Pancreas (tissue), 10 donors: ENCODE measurements around the gene DBF4. TPM values are rescaled to one million over a fixed set of nuclear protein-coding genes. Genes with fewer than 3 reads are reported as not detected.
A peak's percentile ranks its signal among the peaks of the same experiment; 100 is the strongest.
"Not testable (repeated sequence)": the region's sequence is repeated elsewhere in the genome, so short reads cannot be mapped to it uniquely, and the experiment has no call there.

Experiments used
- ATAC-seq, 4 donors: fragments of 200-7000 bp; cut with Tn5 transposase; one replicate each; pipeline versions ENCODE4 v1.8.0 to v1.9.1; 2020; ENCODE audit warnings: mild to moderate bottlenecking in 4 of 4, moderate library complexity in 4 of 4
- DNase-seq, 6 donors: peaks; one replicate each; pipeline ENCODE4 v3.0.0-alpha.2; 2020
- FAIRE-seq: peaks from 2 replicates; lab custom pipeline; 2012; peaks lifted over from hg19 to GRCh38; lab: Jason Lieb, UNC
- H3K27ac ChIP-seq, 4 donors: fragments of 200-600 bp; sonication (generic); 1 replicate in 3 of 4; 2 replicates in 1 of 4; pipeline versions ENCODE4 v1.5.0 to v1.8.0; 2020
- H3K27me3 ChIP-seq, 4 donors: fragments of 200-600 bp; one replicate each; pipeline ENCODE4 v1.8.0; 2021
- H3K36me3 ChIP-seq, 3 donors: fragments of 200-600 bp; sonication (generic) in 1 of 3; one replicate each; pipeline versions ENCODE4 v1.5.0 to v1.8.0; 2020 to 2021
- H3K4me1 ChIP-seq, 3 donors: fragments of 200-600 bp; one replicate each; pipeline ENCODE4 v1.8.0; 2021
- H3K4me3 ChIP-seq, 4 donors: fragments of 200-600 bp; sonication (generic) in 2 of 4; one replicate each; pipeline versions ENCODE4 v1.5.0 to v1.8.0; 2020 to 2021
- H3K9me3 ChIP-seq, 4 donors: fragments of 200-600 bp; one replicate each; pipeline ENCODE4 v1.8.0; 2021
- CTCF ChIP-seq, 4 donors: fragments of 200-600 bp; sonication (generic) in 3 of 4; IDR thresholded peaks; one replicate each; pipeline versions ENCODE4 v1.5.0 to v1.8.0; 2021; ENCODE audit warnings: antibody characterized with exemption in 4 of 4
- WGBS, 2 donors: extraction: QIAGEN DNeasy Blood & Tissue Kit; methylation state at CpG; one replicate each; pipeline ENCODE4 v1.1.7; 2013; 5-methylcytosine and 5-hydroxymethylcytosine counted together
- intact Hi-C, 3 donors: fragments of 100-400 bp; cut with DNase I; formaldehyde crosslinking; loops; one replicate each; pipeline versions ENCODE4 v1.11.1 to v1.14.2; 2022
- polyA plus RNA-seq, 2 donors: library from polyadenylated mRNA; stranded (reverse); fragments of 200-250 nt; gene quantifications; one replicate each; pipeline ENCODE4 v1.2.3, GENCODE V29; 2013
- total RNA-seq, 6 donors: library from RNA; stranded (reverse); fragmentation: NEBNext Ultra II Directional in 4 of 6; extraction: Animal tissue kit (Norgen Biotek cat#: 25700) in 4 of 6; gene quantifications; one replicate each; pipeline versions ENCODE4 v1.2.1 to v1.2.4, GENCODE V29; 2021 to 2023
- donor health status: healthy with polysubstance abuse.
- donor health status: DM: no; HTN: no; CAD: no; lungs with moderate emphysema.
- donor health status: DM: no; HTN: no; CAD: no.
- donor health status: control.
- donor health status: control.
- donor health status: Bipolar disorder and iron deficiency.
- donor health status: DM: yes; HTN: yes; CAD: no.
- donor health status: DM: no; HTN: no; CAD: no.
- donor health status: DM: no; HTN: no; CAD: no.
- donor health status: DM: yes; HTN: yes; CAD: no.

DBF4 gene
- total and polyA plus RNA-seq, 8 donors, result 2.3 to 4.4 (median 3.4) TPM

GRCh38 chr7:87882151-87882937 is 6.1 kb downstream of the DBF4 start:
- Histone ChIP-seq H3K4me3 (no peak overlapping the region), H3K9me3 (no peaks in the 10 kb centered on the region), H3K27me3 (no peaks in the 10 kb centered on the region), H3K27ac (no peak overlapping the region), H3K4me1 (peaks cover 0 to 13% (median 0%) of the 10 kb centered on the region in 3 donors), H3K36me3 (no peaks in the 10 kb centered on the region)
- DNase-seq (no peak), ATAC-seq (no peak), FAIRE-seq (no peak)
- no peak for TF ChIP-seq CTCF (IDR thresholded peaks at IDR 0.05)
- intact Hi-C loops, result loop anchor here in 1 of 3 donors (10.0 kb wide), 2 partner anchors 78 to 378 kb away; no protein-coding TSS in a partner anchor
- WGBS, 2 donors, result 80 to 84% methylated on average over 4 of the region's 4 CpGs

GRCh38 chr7:87885018-87885417 is 8.7 kb downstream of the DBF4 start:
- H3K4me1 ChIP-seq, result no peaks in the 10 kb centered on the region
- no peaks in the 10 kb centered on the region for H3K36me3 ChIP-seq
- H3K9me3 ChIP-seq, result no peaks in the 10 kb centered on the region
- intact Hi-C loops, result loop anchor here in 1 of 3 donors (10.0 kb wide), 2 partner anchors 80 to 380 kb away; no protein-coding TSS in a partner anchor
- no peak overlapping the region for H3K4me3 ChIP-seq
- H3K27ac ChIP-seq, result no peak overlapping the region
- 63 to 79% methylated on average over 2 of the region's 2 CpGs for WGBS, 2 donors
- DNase-seq (no peak), ATAC-seq (no peak), FAIRE-seq (no peak)
- H3K27me3 ChIP-seq, result no peaks in the 10 kb centered on the region
- TF ChIP-seq CTCF (IDR thresholded peaks at IDR 0.05), result no peak

GRCh38 chr7:87886875-87887274 is 10.6 kb downstream of the DBF4 start:
- ATAC-seq (peak in 2 of 4 donors; percentile 46 to 63), DNase-seq (no peak), FAIRE-seq (peak; percentile 95)
- H3K4me3 ChIP-seq, result no peak overlapping the region
- no peaks in the 10 kb centered on the region for H3K27me3 ChIP-seq
- H3K4me1 ChIP-seq, result no peaks in the 10 kb centered on the region
- peak in 3 of 4 donors; percentile 12 to 24 (median 19) for TF ChIP-seq CTCF (IDR thresholded peaks at IDR 0.05)
- intact Hi-C loops, result loop anchor here in 1 of 3 donors (10.0 kb wide), 2 partner anchors 82 to 382 kb away; no protein-coding TSS in a partner anchor
- H3K9me3 ChIP-seq, result no peaks in the 10 kb centered on the region
- no peaks in the 10 kb centered on the region for H3K36me3 ChIP-seq
- no peak overlapping the region for H3K27ac ChIP-seq

- DNase-seq (no peak), FAIRE-seq (no peak), ATAC-seq (no peak)
- WGBS, 2 donors, result 96% methylated on average over 2 of the region's 2 CpGs
- H3K9me3 ChIP-seq, result no peaks in the 10 kb centered on the region
- H3K4me1 ChIP-seq, result no peaks in the 10 kb centered on the region
- H3K4me3 ChIP-seq, result no peak overlapping the region
- TF ChIP-seq CTCF (IDR thresholded peaks at IDR 0.05), result no peak
- no peaks in the 10 kb centered on the region for H3K36me3 ChIP-seq
- no peak overlapping the region for H3K27ac ChIP-seq
- H3K27me3 ChIP-seq, result no peaks in the 10 kb centered on the region
- intact Hi-C loops, result no loop called here
Observed at GRCh38 chr7:87895363-87895762, 19.1 kb downstream of the DBF4 start.

GRCh38 chr7:87899255-87899654 is 23.0 kb downstream of the DBF4 start:
- no peaks in the 10 kb centered on the region for H3K36me3 ChIP-seq

GRCh38 chr7:87907136-87907906 is 31.0 kb downstream of the DBF4 start:
- DNase-seq, H3K4me3 ChIP-seq, intact Hi-C loops, H3K27me3 ChIP-seq, H3K9me3 ChIP-seq, H3K27ac ChIP-seq, H3K36me3 ChIP-seq, ATAC-seq: not testable (repeated sequence)
- WGBS, 2 donors, result 91 to 95% methylated on average over 3 of the region's 3 CpGs
- peaks cover 0 to 11% (median 0%) of the 10 kb centered on the region in 3 donors for H3K4me1 ChIP-seq
- FAIRE-seq, result peak; percentile 17

More at GRCh38 chr7:87899255-87899654, 23.0 kb downstream of the DBF4 start:
- ATAC-seq (no peak), FAIRE-seq (no peak), DNase-seq (no peak)
- no peak for TF ChIP-seq CTCF (IDR thresholded peaks at IDR 0.05)
- intact Hi-C loops, result no loop called here
- Histone ChIP-seq H3K4me1 (no peaks in the 10 kb centered on the region), H3K4me3 (no peak overlapping the region), H3K27me3 (no peaks in the 10 kb centered on the region), H3K9me3 (no peaks in the 10 kb centered on the region), H3K27ac (no peak overlapping the region)
- WGBS, 2 donors, result 99% methylated on average over 2 of the region's 2 CpGs

GRCh38 chr7:87908814-87909213 is 32.5 kb downstream of the DBF4 start:
- ATAC-seq, intact Hi-C loops, H3K36me3 ChIP-seq: not testable (repeated sequence)

More at GRCh38 chr7:87908814-87909213, 32.5 kb downstream of the DBF4 start:
- not testable (repeated sequence) for H3K27me3 ChIP-seq, H3K27ac ChIP-seq, H3K4me3 ChIP-seq, FAIRE-seq, H3K9me3 ChIP-seq, DNase-seq
- H3K4me1 ChIP-seq, result peaks cover 0 to 11% (median 0%) of the 10 kb centered on the region in 3 donors
- WGBS, 2 donors, result 98 to 99% methylated on average over 4 of the region's 4 CpGs
